Memory B cell (primary cell): ENCODE results near the gene HES1.
"Not testable (repeated sequence)": the region's sequence is repeated elsewhere in the genome, so short reads cannot be mapped to it uniquely, and the experiment has no call there.

ENCODE experiments used
- ATAC-seq: fragments of 150-1000 bp; cut with Tn5 transposase; 2 replicates; pipeline ENCODE4 v1.10.0; 2021; ENCODE audit warnings: low read depth, mild to moderate bottlenecking, moderate library complexity
- DNase-seq, 2 donors: peaks; one replicate each; pipeline ENCODE4 v3.0.0; 2022; ENCODE audit warnings: low spot score in 2 of 2
- H3K27ac Mint-ChIP-seq: one replicate; pipeline ENCODE4 v1.8.0; 2022; ENCODE audit warnings: mild to moderate bottlenecking, moderate library complexity, mixed read lengths
- H3K27me3 Mint-ChIP-seq: one replicate; pipeline ENCODE4 v1.8.0; 2022; ENCODE audit warnings: mixed read lengths
- H3K36me3 Mint-ChIP-seq: one replicate; pipeline ENCODE4 v1.8.0; 2022; ENCODE audit warnings: mild to moderate bottlenecking, mixed read lengths
- H3K4me1 Mint-ChIP-seq: one replicate; pipeline ENCODE4 v1.8.0; 2022; ENCODE audit warnings: mixed read lengths
- H3K4me3 Mint-ChIP-seq: one replicate; pipeline ENCODE4 v1.8.0; 2022; ENCODE audit warnings: mild to moderate bottlenecking, moderate library complexity, mixed read lengths
- H3K9me3 Mint-ChIP-seq: one replicate; pipeline ENCODE4 v1.8.0; 2022; ENCODE audit warnings: mixed read lengths

The HES1 gene

GRCh38 chr3:194137506-194138474 is 1.8 kb downstream of the HES1 start:
- Mint-ChIP-seq H3K27ac (peak overlapping the region; percentile 95), H3K9me3 (no peaks in the 10 kb centered on the region), H3K27me3 (peaks cover 6% of the 10 kb centered on the region), H3K36me3 (no peaks in the 10 kb centered on the region), H3K4me1 (peaks cover 36% of the 10 kb centered on the region), H3K4me3 (peak overlapping the region; percentile 90)
- ATAC-seq, result peak; percentile 54
- DNase-seq, result peak; percentile 82 to 85

GRCh38 chr3:194138732-194139070 is 2.8 kb downstream of the HES1 start:
- Mint-ChIP-seq H3K27me3 (peaks cover 6% of the 10 kb centered on the region), H3K4me1 (peaks cover 27% of the 10 kb centered on the region)

DNA sequence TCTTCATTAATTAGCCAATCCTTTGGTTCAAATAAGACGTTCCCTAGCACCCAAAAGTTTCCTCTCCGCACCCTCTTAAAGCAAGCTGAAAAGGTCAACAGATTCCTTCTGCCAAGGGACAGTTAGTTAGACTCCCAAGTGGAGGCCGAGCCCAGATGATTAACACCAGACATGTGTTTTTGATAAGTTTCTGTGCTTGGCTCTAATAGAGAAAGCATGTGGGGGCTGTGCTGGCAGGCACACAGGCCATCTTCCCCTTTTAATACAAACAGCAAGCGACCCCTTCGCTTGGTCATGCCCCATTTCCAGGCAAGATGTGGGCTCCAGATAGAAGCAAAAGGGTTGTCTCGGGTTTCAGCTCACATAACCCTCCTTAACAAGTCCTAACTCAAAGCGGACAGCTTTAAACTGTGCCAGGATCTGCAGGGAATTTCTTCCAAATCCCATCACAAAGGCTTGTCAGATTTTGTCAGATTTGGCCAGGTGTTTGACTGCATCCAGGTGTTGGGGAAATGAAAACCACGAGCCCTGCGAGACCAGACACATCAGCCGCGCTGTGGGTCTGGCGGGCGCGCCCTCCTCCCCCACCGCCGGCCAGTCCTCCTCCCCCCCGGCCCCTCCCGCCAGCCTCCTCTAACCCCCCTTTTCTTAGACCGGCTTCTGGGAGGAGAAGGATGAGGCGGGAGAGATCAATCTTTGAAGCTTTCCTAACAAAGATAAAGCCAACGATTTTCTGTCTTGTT is 3.3 kb downstream of the HES1 start:
- H3K9me3 Mint-ChIP-seq, result no peaks in the 10 kb centered on the region
- H3K27ac Mint-ChIP-seq, result peak overlapping the region; percentile 35
- DNase-seq, result no peak
- peaks cover 6% of the 10 kb centered on the region for H3K27me3 Mint-ChIP-seq
- H3K4me3 Mint-ChIP-seq, result no peak overlapping the region
- H3K4me1 Mint-ChIP-seq, result peaks cover 26% of the 10 kb centered on the region
- ATAC-seq, result no peak
- H3K36me3 Mint-ChIP-seq, result no peaks in the 10 kb centered on the region

More at GRCh38 chr3:194138732-194139070, 2.8 kb downstream of the HES1 start:
- DNase-seq (no peak), ATAC-seq (no peak)
- Mint-ChIP-seq H3K27ac (peak overlapping the region; percentile 35), H3K9me3 (no peaks in the 10 kb centered on the region), H3K4me3 (no peak overlapping the region), H3K36me3 (no peaks in the 10 kb centered on the region)

DNA sequence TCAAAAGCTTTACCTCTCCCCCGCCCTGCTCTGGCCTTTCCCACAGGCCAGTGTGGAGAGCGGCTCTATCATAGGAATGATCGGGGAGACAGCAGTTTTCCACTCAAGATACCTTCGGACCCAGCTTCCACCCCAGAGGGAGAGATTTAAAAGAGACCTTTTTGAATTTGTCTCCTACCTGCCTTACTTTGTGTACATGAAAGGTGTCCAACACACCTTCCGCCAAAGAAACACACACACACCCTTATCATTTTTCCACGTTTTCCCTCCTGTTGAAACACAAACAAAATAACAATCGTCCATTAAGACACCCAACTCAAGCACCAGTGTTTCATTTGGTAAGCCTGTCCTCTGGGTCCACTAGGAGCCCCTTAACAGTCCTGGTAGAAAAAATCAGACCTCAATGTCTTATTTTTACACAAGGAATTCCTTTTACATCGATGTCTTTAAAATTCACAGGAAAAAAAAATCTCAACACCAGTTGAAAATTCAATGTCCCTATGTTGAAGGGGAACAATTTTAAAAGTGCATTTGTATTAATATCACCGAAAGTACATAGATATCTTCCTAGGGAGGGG is 4.0 kb downstream of the HES1 start:
- Mint-ChIP-seq H3K4me3 (peak overlapping the region; percentile 14), H3K27me3 (peaks cover 6% of the 10 kb centered on the region), H3K27ac (peak overlapping the region; percentile 35), H3K36me3 (no peaks in the 10 kb centered on the region), H3K9me3 (no peaks in the 10 kb centered on the region), H3K4me1 (peaks cover 26% of the 10 kb centered on the region)
- DNase-seq, result no peak
- ATAC-seq, result no peak

DNA sequence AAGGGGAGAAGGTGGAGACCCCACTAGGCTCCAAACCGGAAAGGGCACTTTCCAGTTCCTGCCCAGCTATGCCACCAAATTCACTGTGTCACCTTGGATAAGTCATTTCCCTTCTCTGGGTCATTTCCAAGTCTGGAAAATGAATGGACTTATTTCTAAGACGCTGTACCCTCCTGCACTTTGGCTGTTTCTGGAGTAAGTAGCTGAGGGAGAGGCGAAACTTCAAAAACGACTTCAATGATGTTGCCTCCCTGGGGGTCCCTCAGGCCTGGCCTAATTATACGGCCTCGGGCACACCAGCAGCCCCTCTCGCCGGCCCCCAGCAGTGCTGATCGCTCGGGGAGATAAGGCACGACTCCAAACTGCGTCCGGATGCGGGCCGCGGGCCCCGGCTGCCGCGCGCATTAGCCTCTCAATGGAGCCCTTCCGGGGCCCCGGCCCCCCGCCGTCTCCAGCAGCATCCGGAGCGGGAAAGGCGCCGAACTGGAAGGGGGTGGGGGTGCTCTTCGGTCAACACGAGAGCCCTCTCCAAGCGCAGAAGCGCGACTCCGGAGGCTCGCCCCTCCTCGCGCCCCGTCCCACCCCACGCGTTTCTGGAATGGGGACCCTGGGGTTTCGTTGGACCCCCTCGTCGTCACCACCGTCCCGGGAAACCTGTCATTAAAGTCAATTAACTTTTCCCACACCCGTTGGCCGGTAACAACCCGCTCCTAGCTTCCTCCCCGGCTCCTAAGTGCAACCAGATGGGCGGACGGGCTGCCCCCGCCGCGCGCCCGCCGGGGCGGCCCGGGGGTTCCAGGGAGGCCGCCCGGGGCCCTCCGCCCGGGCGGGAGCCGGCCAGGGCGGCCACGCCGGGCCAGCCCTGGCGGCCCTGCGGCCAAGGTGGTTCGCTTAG is 4.8 kb downstream of the HES1 start:
- H3K4me3 Mint-ChIP-seq, result peak overlapping the region; percentile 46
- H3K27ac Mint-ChIP-seq, result no peak overlapping the region
- ATAC-seq, result no peak
- peak in 1 of 2 donors; percentile 49 for DNase-seq
- H3K36me3 Mint-ChIP-seq, result no peaks in the 10 kb centered on the region
- H3K4me1 Mint-ChIP-seq, result peaks cover 26% of the 10 kb centered on the region
- H3K27me3 Mint-ChIP-seq, result peaks cover 6% of the 10 kb centered on the region
- no peaks in the 10 kb centered on the region for H3K9me3 Mint-ChIP-seq

GRCh38 chr3:194141415-194142155 is 5.6 kb downstream of the HES1 start:
- Mint-ChIP-seq H3K4me1 (peaks cover 18% of the 10 kb centered on the region), H3K36me3 (no peaks in the 10 kb centered on the region), H3K4me3 (peak overlapping the region; percentile 67), H3K27ac (no peak overlapping the region), H3K27me3 (peaks cover 6% of the 10 kb centered on the region), H3K9me3 (no peaks in the 10 kb centered on the region)
- ATAC-seq (peak; percentile 18), DNase-seq (peak in 1 of 2 donors; percentile 34)

DNA sequence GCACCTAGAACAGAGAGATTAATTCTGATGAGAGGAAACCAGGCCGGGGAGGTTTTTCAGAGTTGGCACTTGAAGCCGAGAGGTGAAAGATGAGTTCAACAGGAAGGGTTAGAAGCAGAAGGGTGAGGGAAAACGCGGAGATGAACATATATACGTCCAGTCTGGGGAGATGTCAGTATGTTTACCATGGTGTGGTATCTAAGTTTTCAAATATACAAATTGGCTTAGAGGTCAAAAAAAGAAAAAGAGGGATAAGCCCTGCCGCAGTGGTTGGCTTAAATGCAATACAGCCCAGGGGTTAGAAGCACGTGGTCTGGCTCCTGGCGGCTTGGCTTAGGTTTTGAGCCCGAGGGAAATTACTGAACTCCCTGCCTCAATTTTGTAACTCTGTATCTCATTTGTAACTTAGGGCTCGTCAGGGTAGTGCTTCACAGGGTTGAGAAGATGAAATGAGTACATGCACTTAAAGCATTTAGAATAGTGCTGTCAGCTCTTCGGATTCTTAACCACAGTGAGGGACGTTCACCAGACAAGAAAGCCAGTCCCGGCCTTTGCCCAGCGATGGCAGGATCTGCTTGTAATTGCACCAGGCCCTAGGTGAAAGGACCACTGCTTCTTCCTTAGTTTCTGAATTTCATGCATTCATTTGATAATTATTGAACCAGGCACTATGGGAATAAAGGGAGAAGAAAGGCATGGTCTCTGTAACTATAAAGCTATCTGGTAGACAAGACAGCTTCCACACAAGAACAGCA is 6.4 kb downstream of the HES1 start:
- Mint-ChIP-seq H3K9me3 (no peaks in the 10 kb centered on the region), H3K4me3 (peak overlapping the region; percentile 67), H3K4me1 (peaks cover 14% of the 10 kb centered on the region), H3K27me3 (peaks cover 6% of the 10 kb centered on the region), H3K27ac (no peak overlapping the region), H3K36me3 (no peaks in the 10 kb centered on the region)
- no peak for DNase-seq
- no peak for ATAC-seq

DNA sequence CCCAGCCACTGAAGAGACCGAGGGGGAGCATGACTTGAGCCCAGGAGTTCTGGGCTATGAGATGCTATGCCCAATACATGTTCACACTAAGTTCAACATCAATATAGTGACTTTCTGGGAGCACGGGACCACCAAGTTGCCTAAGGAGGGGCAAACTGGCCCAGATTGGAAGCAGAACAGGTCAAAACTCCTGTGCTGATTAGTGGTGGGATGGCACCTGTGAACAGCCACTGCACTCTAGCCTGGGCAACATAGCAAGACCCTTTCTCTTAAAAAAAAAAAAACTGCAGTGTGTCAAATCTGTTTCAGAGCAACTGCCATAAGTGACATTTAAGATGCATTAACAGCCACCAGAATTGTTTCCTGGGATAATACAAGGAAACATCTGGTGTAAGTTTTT is 9.8 kb downstream of the HES1 start:
- no peaks in the 10 kb centered on the region for H3K36me3 Mint-ChIP-seq
- H3K27ac Mint-ChIP-seq, result no peak overlapping the region
- H3K27me3 Mint-ChIP-seq, result peaks cover 14% of the 10 kb centered on the region
- no peak overlapping the region for H3K4me3 Mint-ChIP-seq
- DNase-seq, result no peak
- peaks cover 4% of the 10 kb centered on the region for H3K4me1 Mint-ChIP-seq
- ATAC-seq, result no peak
- no peaks in the 10 kb centered on the region for H3K9me3 Mint-ChIP-seq

- Mint-ChIP-seq H3K36me3 (no peaks in the 10 kb centered on the region), H3K4me1 (no peaks in the 10 kb centered on the region), H3K4me3 (no peak overlapping the region), H3K27me3 (peaks cover 15% of the 10 kb centered on the region), H3K9me3 (no peaks in the 10 kb centered on the region), H3K27ac (no peak overlapping the region)
- DNase-seq, result no peak
- ATAC-seq, result no peak
These were observed 11.7 kb downstream of the HES1 start for GRCh38 chr3:194147679-194148078.

DNA sequence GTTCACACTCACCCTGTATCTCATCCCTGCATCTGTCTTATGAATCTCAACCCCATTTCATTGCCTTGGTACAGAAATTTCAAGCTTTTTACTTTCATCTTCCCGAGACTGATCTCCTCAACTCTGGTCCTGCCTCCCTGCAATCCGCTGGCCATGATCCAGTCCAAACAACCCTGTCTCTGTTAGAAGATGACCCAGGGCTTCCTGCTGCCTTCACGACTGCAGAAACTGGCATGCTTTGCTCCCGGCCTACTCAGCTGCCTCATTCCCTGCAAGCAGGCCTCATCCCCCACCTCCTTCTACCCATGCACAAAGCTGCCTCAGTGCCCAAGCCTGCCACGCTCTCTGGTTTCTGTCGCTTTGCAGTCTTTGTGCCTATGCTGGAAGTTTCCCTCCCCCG is 12.4 kb downstream of the HES1 start:
- Mint-ChIP-seq H3K27me3 (peaks cover 17% of the 10 kb centered on the region), H3K27ac (no peak overlapping the region), H3K4me1 (no peaks in the 10 kb centered on the region), H3K9me3 (no peaks in the 10 kb centered on the region), H3K36me3 (no peaks in the 10 kb centered on the region), H3K4me3 (no peak overlapping the region)
- no peak for ATAC-seq
- no peak for DNase-seq

DNA sequence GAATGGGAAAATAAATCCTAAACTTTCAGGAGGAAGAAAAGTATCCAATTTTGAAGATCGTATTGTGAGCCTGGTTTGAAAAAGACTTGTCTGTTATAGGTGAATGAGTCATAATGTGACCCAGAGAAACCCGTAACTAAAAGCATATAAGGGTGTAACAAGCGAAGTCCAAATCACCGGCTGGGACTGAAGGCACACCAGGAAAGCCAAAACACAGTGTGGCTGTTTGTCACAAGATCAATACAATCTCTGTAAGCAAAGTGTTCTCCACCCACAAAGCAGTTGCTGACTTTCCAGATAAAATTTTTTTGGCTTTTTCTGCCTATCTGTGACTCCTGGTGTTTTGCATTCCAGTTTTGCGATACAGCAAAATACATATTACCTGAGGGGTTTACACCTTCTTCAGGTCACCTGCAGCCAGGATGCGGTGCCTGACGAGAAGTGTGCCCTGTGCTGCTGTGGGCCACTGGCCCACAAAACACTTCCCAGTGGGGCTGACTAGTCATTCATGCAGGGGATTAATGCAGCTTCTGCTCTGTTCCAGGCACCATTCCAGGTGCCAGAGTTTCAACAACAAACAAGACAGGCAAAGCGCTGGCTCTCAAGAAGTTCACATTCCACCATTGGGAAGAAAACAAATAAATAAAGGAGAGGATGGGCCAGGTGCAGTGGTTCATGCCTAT is 14.4 kb downstream of the HES1 start:
- Mint-ChIP-seq H3K36me3 (peaks cover 5% of the 10 kb centered on the region), H3K4me1 (no peaks in the 10 kb centered on the region), H3K4me3 (no peak overlapping the region), H3K27me3 (peaks cover 29% of the 10 kb centered on the region), H3K27ac (no peak overlapping the region), H3K9me3 (peaks cover 7% of the 10 kb centered on the region)
- ATAC-seq (no peak), DNase-seq (no peak)

- H3K27me3 Mint-ChIP-seq, result peaks cover 32% of the 10 kb centered on the region
These were observed 15.0 kb downstream of the HES1 start for GRCh38 chr3:194150935-194151302.

More at GRCh38 chr3:194150935-194151302, 15.0 kb downstream of the HES1 start:
- DNase-seq, H3K36me3 Mint-ChIP-seq, ATAC-seq, H3K9me3 Mint-ChIP-seq, H3K27ac Mint-ChIP-seq, H3K4me1 Mint-ChIP-seq, H3K4me3 Mint-ChIP-seq: not testable (repeated sequence)
